ENCODE results near the gene RAD51B.

RAD51B gene

GRCh38 chr14:68124979-68125731 lies 305.6 kb downstream of the RAD51B start:
- DNase-seq, result peak; percentile 64

- DNase-seq, result no peak
Observed at GRCh38 chr14:68127166-68127565, 307.6 kb downstream of the RAD51B start.

GRCh38 chr14:68131907-68132306 lies 312.3 kb downstream of the RAD51B start:
- no peak for DNase-seq

- no peak for DNase-seq
Observed at GRCh38 chr14:68132563-68133121, 313.1 kb downstream of the RAD51B start.

DNA sequence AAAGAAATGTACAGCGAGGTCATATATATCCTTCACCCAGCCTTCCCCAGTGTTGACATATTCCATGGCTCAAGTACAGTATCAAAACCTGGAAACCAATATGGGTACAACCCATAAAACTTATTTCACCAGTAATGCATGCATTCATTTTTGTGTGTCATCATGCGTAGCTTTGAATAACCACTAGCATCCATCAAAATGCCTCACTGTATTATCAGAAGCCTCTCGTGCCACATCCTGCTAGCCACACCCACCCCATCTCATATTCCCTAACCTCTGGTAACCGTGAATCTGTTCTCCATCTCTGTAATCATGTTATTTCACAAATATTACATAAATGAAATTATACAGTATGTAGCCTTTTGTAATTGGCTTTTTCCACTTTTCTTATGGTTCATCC lies 314.3 kb downstream of the RAD51B start:
- no peak for DNase-seq

DNA sequence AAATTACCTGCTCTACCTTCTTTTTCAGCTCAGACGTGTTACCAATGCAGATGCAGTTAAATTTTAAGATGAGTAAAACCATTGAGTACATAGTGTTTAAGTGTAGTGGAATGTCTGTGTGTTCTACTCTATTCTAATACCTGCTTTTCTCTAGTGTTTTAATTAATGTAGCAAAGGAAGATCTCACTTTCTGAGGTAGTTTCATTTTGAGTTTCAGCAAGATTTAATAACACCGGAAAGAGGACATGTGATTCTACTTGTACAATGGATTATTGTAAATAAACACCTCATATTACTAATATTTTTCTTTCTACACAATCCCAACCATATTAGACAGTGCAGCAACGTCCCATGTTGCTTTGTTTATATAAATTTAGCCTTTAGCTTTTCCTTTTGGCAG lies 315.4 kb downstream of the RAD51B start:
- no peak for DNase-seq

DNA sequence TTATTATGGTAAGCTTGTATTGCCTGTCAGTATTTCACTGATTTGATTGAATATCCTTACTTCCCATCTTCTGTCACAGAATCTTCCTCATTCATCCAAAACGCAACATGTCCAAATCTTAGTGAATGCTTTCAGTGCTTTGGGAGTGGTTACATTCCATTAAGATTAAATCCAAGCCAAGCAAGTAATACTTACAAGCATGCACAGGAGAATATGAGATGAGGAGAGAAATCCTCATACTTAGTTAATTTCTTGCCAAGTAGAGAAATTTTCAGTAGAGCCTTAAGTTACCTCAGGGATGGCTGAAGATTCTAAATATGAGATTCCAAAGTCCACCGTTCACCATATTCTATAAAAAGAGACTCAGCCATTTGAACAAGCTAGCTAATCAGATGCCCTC lies 316.0 kb downstream of the RAD51B start:
- peak; percentile 44 for DNase-seq

DNA sequence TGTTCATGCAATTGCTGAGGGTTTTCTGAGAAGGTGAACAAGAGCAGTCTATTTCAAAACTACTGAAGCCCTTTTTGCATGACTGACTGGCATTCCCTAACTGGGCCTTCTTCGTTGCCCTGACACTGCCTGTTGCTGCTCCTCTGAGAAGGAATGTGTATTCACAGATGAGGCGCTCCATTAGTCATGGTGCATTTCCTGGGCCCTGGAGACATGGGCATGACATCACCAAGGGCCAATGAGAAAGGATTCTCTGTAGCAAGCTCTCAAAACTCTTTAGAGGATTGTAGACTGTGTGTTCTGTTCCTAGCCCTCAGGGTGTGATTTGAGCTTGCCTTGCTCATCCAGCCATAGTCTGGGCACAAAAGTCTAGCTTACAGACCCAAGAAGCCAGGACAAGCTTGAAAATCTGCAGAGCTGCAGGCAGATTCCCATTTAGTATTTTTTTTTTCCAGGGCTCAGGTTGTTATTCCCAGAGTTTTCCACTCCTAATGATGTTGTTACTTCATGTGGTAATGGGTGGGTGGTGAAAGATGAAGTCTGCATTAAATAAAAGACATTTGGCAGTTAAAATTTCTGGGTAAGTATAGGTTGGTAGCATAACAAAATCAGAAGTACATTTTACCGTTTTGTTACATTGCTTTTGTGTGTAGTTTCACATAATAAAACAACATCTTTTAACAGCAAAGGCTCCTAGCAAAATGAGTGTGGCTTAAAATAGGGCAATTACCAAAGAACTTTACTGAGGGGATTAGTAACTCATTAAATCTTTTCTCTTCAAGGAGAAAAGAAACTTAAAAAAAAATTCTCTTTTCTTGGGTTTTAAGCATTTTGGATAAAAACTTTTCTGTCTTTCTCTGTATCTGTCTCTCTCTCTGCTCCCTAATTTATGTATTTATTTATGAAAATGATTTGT lies 318.4 kb downstream of the RAD51B start:
- DNase-seq, result peak; percentile 98

GRCh38 chr14:68139431-68140075 lies 320.0 kb downstream of the RAD51B start:
- DNase-seq, result no peak

GRCh38 chr14:68140076-68140741 lies 320.6 kb downstream of the RAD51B start:
- peak; percentile 99 for DNase-seq

DNA sequence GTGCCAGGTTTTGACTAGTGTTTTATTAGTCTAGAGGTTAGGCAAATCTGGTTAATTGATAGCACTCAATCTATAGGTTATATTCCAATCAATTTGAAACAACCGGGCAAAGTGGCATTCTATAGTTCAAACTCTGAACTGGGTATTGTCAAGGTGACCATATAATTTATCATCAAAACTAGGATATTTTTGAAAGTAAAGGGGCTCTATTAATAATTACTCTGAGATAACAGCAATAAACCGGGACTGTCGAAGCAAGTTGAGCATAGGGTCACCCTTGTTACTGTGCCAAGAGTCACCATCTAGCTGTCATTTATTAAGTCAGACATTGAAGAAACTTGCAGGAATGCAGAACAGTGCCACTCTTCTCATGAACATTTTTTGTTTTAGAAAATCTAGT lies 321.2 kb downstream of the RAD51B start:
- DNase-seq, result no peak

GRCh38 chr14:68141281-68142088 lies 321.9 kb downstream of the RAD51B start:
- peak; percentile 69 for DNase-seq

GRCh38 chr14:68143341-68143841 lies 323.8 kb downstream of the RAD51B start:
- peak; percentile 38 for DNase-seq

GRCh38 chr14:68144051-68144681 lies 324.6 kb downstream of the RAD51B start:
- peak; percentile 67 for DNase-seq

- no peak for DNase-seq
Observed at GRCh38 chr14:68145036-68145435, 325.5 kb downstream of the RAD51B start.

DNA sequence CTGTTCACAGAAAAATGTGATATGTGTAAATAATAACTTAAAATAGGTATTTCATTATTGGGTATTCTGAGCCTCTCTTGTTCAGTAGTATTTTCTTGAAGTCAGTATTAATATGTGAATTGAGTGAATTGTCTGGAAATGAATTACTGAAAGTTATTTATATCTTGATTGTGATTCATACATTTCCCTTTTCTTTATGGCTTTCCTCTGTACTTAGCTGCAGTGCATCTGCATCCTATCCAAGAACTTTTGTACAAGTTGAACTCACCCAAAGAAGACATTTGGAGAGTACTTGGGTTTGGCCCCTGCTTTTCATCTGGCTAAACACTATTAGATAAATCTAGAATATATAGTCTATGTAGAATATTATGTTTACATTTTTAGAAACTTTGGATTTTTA lies 326.0 kb downstream of the RAD51B start:
- DNase-seq, result peak; percentile 64

GRCh38 chr14:68146818-68147217 lies 327.2 kb downstream of the RAD51B start:
- DNase-seq, result peak; percentile 98

GRCh38 chr14:68147303-68147702 lies 327.7 kb downstream of the RAD51B start:
- peak; percentile 46 for DNase-seq

DNA sequence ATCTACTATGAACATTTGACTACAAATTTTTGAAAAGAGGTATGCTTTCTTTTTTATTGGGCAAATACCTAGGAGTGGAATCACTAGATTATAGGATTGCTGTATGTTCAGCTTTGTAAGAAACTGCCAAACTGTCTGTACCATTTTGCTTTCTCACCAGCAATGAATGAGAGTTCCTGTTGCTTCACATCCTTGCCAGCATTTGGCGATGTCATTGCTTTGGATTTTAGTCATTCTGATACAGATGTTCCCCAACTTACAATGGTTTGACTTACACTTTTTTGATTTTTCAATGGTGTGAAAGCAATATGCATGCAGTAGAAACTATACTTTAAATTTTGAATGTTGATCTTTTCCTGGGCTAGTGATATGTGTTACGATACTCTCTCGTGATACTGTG lies 328.7 kb downstream of the RAD51B start:
- DNase-seq, result peak; percentile 72

DNA sequence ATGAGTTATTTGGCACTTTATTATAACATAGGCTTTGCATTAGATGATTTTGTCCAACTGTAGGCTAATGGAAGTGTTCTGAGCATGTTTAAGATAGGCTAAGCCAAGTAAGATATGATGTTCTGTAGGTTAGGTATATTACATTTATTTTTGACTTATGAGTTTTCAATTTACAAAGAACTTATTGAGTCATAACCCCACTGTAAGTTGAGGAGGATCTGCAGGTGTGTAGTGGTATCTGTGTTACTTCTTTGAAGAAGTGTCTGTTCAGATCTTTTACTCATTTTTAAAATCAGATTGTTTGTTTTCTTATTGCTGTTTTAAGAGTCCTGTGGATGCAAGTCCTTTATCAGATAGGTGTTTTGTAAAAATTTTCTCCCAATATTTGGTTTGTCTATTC lies 329.2 kb downstream of the RAD51B start:
- DNase-seq, result no peak

DNA sequence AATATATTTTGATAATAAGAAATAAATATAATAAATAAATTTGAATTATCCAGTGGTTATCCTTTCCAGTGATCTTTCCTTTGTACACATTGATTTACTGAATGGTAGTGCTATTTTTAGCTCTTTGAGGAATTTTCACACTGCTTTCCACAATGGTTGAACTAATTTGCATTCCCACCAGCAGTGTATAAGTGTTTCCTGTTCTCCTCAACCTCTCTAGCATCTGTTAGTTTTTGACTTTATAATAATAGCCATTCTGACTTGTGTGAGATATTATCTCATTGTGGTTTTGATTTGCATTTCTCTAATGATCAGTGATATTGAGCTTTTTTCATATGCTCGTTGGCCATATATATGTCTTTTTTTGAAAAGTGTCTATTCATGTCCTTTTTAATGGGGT lies 333.7 kb downstream of the RAD51B start:
- DNase-seq, result no peak

Data from HCEC 1CT (cell line).